CD4-positive, alpha-beta T cell (primary cell): ENCODE measurements around the gene EDAR. TPM values are rescaled to one million over a fixed set of nuclear protein-coding genes. Genes with fewer than 3 reads are reported as not detected.

Source experiments
- ATAC-seq: fragments of 200-7000 bp; cut with Tn5 transposase; one replicate; pipeline ENCODE4 v1.10.0; 2022; ENCODE audit warnings: mild to moderate bottlenecking; ENCODE audit not compliant: poor library complexity
- CTCF ChIA-PET: fragments of 350-600 bp; sonication (Branson Sonifier 250); formaldehyde crosslinking; loops from one replicate; lab custom pipeline; 2021; ENCODE audit warnings: antibody characterized with exemption, inconsistent platforms; lab: Charles Lee
- POLR2A ChIA-PET: fragments of 350-600 bp; sonication (Branson Sonifier 250); formaldehyde crosslinking; loops from one replicate; lab custom pipeline; 2021; ENCODE audit warnings: antibody characterized with exemption, inconsistent platforms; lab: Charles Lee
- DNase-seq, 14 experiments: peaks; one replicate each; pipeline ENCODE4 v3.0.0-alpha.2; 2013 to 2020; ENCODE audit warnings: mixed read lengths in 2 of 14
- H3K27ac ChIP-seq, 2 donors: one replicate each; pipeline versions ENCODE4 v1.5.1 to v1.7.0; 2013; ENCODE audit warnings: low read length in 2 of 2, low read depth in 1 of 2, mild to moderate bottlenecking in 1 of 2
- H3K27me3 ChIP-seq, 2 experiments: 1 replicate in 1 of 2; 2 replicates in 1 of 2; pipeline versions ENCODE4 v1.6.1 to v1.7.0; 2013; ENCODE audit warnings: low read length in 2 of 2, control low read depth in 1 of 2, mild to moderate bottlenecking in 1 of 2, moderate library complexity in 1 of 2; ENCODE audit not compliant: insufficient read depth in 2 of 2, control insufficient read depth in 1 of 2
- H3K36me3 ChIP-seq: one replicate; pipeline ENCODE4 v1.6.1; 2013; ENCODE audit warnings: low read length, control low read depth; ENCODE audit not compliant: insufficient read depth
- H3K4me1 ChIP-seq: one replicate; pipeline ENCODE4 v1.6.1; 2013; ENCODE audit warnings: low read length, control low read depth; ENCODE audit not compliant: insufficient read depth
- H3K4me3 ChIP-seq: one replicate; pipeline ENCODE4 v1.5.1; 2013; ENCODE audit warnings: mild to moderate bottlenecking, low read length, moderate library complexity
- H3K9me3 ChIP-seq, 2 experiments: 1 replicate in 1 of 2; 2 replicates in 1 of 2; pipeline versions ENCODE4 v1.6.1 to v1.7.0; 2013; ENCODE audit warnings: low read length in 2 of 2, mild to moderate bottlenecking in 2 of 2, control low read depth in 1 of 2, moderate library complexity in 1 of 2; ENCODE audit not compliant: control insufficient read depth in 1 of 2, insufficient read depth in 1 of 2
- H3K27ac Mint-ChIP-seq: one replicate; pipeline ENCODE4 v1.8.0; 2020; ENCODE audit warnings: mixed read lengths
- H3K27me3 Mint-ChIP-seq: one replicate; pipeline ENCODE4 v1.8.0; 2021; ENCODE audit warnings: mixed read lengths
- H3K36me3 Mint-ChIP-seq: one replicate; pipeline ENCODE4 v1.8.0; 2021; ENCODE audit warnings: low read depth, mixed read lengths
- H3K4me1 Mint-ChIP-seq: one replicate; pipeline ENCODE4 v1.8.0; 2021; ENCODE audit warnings: low read depth, mixed read lengths
- H3K4me3 Mint-ChIP-seq: one replicate; pipeline ENCODE4 v1.8.0; 2020; ENCODE audit warnings: mild to moderate bottlenecking, mixed read lengths
- H3K9me3 Mint-ChIP-seq: one replicate; pipeline ENCODE4 v1.8.0; 2020; ENCODE audit warnings: mixed read lengths
- intact Hi-C, 2 experiments: fragments of 100-400 bp; cut with DNase I in 1 of 2; cut with micrococcal nuclease in 1 of 2; formaldehyde crosslinking; loops; one replicate each; pipeline versions ENCODE4 v1.15.1 to v1.9.0; 2023 to 2025; cut with DNase I, micrococcal nuclease
- total RNA-seq, 174 experiments: library from RNA in 2 of 174; stranded (reverse) in 2 of 174; gene quantifications; one replicate each; pipeline ENCODE4 v1.2.3 and lab custom pipeline; 2021 to 2026
- TF ChIP-seq, protein P1 (sequence below): fragments of 200-600 bp; IDR thresholded peaks from one replicate; pipeline ENCODE4 v1.8.0; 2022; ENCODE audit warnings: antibody characterized with exemption, mild to moderate bottlenecking

Gene EDAR
- total RNA-seq, 2 experiments from 2014 or later, result 9.4 to 10.3 TPM

DNA sequence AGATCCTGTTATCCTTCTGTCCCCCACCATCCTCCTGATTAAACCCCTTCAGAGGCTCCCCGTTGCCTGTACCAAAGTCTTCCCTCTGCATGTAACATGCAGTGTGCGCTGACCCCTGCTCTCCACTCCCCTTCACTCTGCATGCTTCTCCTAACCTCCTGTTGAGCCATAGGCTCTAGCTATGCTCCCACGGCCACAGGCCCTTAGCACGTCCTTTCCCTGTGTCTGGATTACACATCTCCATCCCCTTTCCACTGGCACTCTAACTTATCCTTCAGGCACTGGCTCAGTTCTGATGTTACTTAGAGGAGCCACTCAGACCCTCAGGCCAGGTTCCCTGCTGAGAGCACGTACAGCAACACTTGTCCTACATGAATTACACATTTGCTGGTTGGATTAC is 29.4 kb upstream of the EDAR start:
- H3K36me3 Mint-ChIP-seq, result no peaks in the 10 kb centered on the region
- Histone ChIP-seq H3K27ac (no peak overlapping the region), H3K4me3 (no peak overlapping the region), H3K4me1 (peaks cover 15% of the 10 kb centered on the region), H3K9me3 (no peaks in the 10 kb centered on the region), H3K27me3 (no peaks in the 10 kb centered on the region), H3K36me3 (no peaks in the 10 kb centered on the region)
- ATAC-seq (no peak), DNase-seq (no peak)
- POLR2A ChIA-PET, result no interaction called here
- no peaks in the 10 kb centered on the region for H3K9me3 Mint-ChIP-seq
- H3K4me1 Mint-ChIP-seq, result peaks cover 37% of the 10 kb centered on the region
- intact Hi-C loops, result loop anchor here in 1 of 2 experiments (5.0 to 10.0 kb wide), 2 partner anchors 326 to 494 kb away; no protein-coding TSS in a partner anchor
- H3K4me3 Mint-ChIP-seq, result no peak overlapping the region
- H3K27ac Mint-ChIP-seq, result no peak overlapping the region
- TF ChIP-seq, protein P1, sequence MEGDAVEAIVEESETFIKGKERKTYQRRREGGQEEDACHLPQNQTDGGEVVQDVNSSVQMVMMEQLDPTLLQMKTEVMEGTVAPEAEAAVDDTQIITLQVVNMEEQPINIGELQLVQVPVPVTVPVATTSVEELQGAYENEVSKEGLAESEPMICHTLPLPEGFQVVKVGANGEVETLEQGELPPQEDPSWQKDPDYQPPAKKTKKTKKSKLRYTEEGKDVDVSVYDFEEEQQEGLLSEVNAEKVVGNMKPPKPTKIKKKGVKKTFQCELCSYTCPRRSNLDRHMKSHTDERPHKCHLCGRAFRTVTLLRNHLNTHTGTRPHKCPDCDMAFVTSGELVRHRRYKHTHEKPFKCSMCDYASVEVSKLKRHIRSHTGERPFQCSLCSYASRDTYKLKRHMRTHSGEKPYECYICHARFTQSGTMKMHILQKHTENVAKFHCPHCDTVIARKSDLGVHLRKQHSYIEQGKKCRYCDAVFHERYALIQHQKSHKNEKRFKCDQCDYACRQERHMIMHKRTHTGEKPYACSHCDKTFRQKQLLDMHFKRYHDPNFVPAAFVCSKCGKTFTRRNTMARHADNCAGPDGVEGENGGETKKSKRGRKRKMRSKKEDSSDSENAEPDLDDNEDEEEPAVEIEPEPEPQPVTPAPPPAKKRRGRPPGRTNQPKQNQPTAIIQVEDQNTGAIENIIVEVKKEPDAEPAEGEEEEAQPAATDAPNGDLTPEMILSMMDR, result no peak
- H3K27me3 Mint-ChIP-seq, result no peaks in the 10 kb centered on the region
- CTCF ChIA-PET, result no interaction called here

DNA sequence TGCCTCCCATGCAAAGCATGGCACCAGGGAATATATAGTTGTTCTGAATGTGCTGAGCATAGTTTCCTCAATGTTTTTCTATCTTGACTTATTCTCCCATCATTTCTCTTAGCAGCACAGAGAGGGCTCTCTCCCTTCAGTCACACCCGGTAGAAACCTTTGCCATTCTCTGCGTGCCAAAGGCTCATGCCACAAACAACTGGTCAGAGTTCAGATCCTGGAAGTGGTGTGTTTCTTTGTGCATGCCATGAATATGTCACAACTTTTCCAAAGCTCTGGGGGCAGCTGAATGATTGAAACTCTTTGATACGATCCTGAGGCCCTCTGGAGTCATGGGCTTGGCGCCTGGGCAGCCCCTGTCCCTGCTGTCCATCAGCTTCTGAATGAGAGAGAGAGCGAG is 28.0 kb upstream of the EDAR start:
- no peak overlapping the region for H3K4me3 Mint-ChIP-seq
- Histone ChIP-seq H3K4me1 (peaks cover 15% of the 10 kb centered on the region), H3K4me3 (no peak overlapping the region), H3K27ac (no peak overlapping the region), H3K36me3 (no peaks in the 10 kb centered on the region), H3K9me3 (no peaks in the 10 kb centered on the region), H3K27me3 (no peaks in the 10 kb centered on the region)
- ATAC-seq (no peak), DNase-seq (no peak)
- H3K36me3 Mint-ChIP-seq, result no peaks in the 10 kb centered on the region
- TF ChIP-seq, protein P1, result no peak
- H3K9me3 Mint-ChIP-seq, result no peaks in the 10 kb centered on the region
- no peaks in the 10 kb centered on the region for H3K27me3 Mint-ChIP-seq
- intact Hi-C loops, result loop anchor here in 1 of 2 experiments (5.0 to 10.0 kb wide), 2 partner anchors 328 to 495 kb away; no protein-coding TSS in a partner anchor
- peaks cover 37% of the 10 kb centered on the region for H3K4me1 Mint-ChIP-seq
- ChIA-PET CTCF (no interaction called here), POLR2A (interaction anchor here (1.9 kb wide), 1 partner anchor 15 kb away, joined by 7 read pairs; no protein-coding TSS in a partner anchor)
- H3K27ac Mint-ChIP-seq, result no peak overlapping the region

DNA sequence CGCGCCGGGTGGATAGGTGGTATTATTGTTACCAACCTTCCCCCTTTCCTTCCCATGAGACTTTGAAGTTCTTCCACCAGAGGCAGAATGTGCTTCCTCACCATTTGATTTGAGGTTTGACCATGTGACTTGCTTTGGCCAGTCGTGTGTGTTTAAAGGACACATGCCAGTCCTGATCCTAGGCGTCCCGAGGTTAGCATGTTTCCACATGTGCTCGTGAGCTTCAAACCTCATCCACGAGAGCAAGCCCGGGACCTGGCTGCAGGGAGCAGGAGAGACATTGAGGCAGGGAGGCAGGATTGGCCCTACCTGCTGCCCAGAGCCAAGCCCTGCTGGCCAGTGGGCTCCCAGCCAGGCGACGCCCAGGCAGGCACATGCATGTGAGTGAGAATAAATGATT is 27.4 kb upstream of the EDAR start:
- peaks cover 38% of the 10 kb centered on the region for H3K4me1 Mint-ChIP-seq
- Histone ChIP-seq H3K4me3 (no peak overlapping the region), H3K27ac (no peak overlapping the region), H3K27me3 (no peaks in the 10 kb centered on the region), H3K9me3 (no peaks in the 10 kb centered on the region), H3K36me3 (no peaks in the 10 kb centered on the region), H3K4me1 (peaks cover 15% of the 10 kb centered on the region)
- ChIA-PET CTCF (no interaction called here), POLR2A (interaction anchor here (1.9 kb wide), 1 partner anchor 15 kb away, joined by 7 read pairs; no protein-coding TSS in a partner anchor)
- no peak overlapping the region for H3K27ac Mint-ChIP-seq
- no peak overlapping the region for H3K4me3 Mint-ChIP-seq
- no peak for ATAC-seq
- H3K9me3 Mint-ChIP-seq, result no peaks in the 10 kb centered on the region
- no peaks in the 10 kb centered on the region for H3K27me3 Mint-ChIP-seq
- DNase-seq, result no peak
- TF ChIP-seq, protein P1, result no peak
- no peaks in the 10 kb centered on the region for H3K36me3 Mint-ChIP-seq
- intact Hi-C loops, result loop anchor here in 1 of 2 experiments (5.0 to 10.0 kb wide), 2 partner anchors 328 to 496 kb away; no protein-coding TSS in a partner anchor
